Urothelium cell line (cell line): ENCODE data around the gene SIRPG.

Source experiments
- DNase-seq: peaks from one replicate; pipeline ENCODE4 v3.0.0; 2011; ENCODE audit warnings: low spot score, mixed read lengths
- FAIRE-seq: peaks from 2 replicates; lab custom pipeline; 2011; peaks lifted over from hg19 to GRCh38; lab: Jason Lieb, UNC

SIRPG gene

GRCh38 chr20:1637226-1637625 lies 20.4 kb downstream of the SIRPG start:
- no peak for FAIRE-seq
- no peak for DNase-seq

DNA sequence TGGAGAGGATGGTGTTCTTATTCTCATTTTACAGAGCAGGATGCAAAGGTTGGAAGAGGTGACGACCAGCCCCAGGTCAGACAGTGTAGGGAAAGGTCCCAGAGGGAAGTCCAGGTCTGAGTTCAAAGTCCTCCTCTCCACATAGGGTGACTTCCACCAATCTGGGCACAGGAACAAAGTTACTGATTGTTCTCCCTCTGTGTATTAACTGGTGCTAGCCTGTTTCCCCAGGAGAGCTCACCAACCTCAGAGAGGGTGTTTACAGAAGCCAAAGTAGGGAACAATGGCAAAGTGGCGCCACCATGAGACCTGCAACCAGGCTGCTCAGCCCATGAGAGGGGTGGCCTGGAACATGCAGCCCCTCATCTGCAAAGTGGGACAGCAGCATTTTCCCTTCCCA lies 21.0 kb downstream of the SIRPG start:
- FAIRE-seq (no peak), DNase-seq (no peak)

- FAIRE-seq (no peak), DNase-seq (no peak)
These were observed 22.1 kb downstream of the SIRPG start for GRCh38 chr20:1635291-1635979.

GRCh38 chr20:1633535-1633934 lies 24.0 kb downstream of the SIRPG start:
- FAIRE-seq: no peak

GRCh38 chr20:1632178-1632577 lies 25.4 kb downstream of the SIRPG start:
- DNase-seq (no peak), FAIRE-seq (no peak)

More at GRCh38 chr20:1633535-1633934, 24.0 kb downstream of the SIRPG start:
- DNase-seq: no peak

GRCh38 chr20:1631309-1632151 lies 26.0 kb downstream of the SIRPG start:
- DNase-seq (no peak), FAIRE-seq (no peak)

DNA sequence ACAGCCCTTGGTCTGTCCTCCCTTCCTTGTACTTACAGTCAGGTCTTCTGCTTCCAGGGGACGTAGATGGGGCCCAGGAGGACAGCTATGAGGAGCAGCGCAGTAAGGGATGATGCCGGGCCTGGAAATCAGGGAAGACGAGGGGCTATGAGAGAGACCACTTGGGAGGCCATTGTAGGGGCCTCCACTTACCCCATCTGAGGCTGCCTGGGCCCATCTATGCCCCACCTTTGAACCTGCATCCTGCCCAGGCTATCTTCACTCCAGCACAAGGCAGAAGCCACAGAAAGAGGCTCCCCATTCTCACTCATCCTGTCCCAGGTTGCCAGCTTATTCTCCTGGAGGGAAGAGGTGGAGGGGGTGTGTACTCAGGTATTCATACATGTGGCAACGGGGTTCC lies 27.4 kb downstream of the SIRPG start:
- no peak for FAIRE-seq
- no peak for DNase-seq

DNA sequence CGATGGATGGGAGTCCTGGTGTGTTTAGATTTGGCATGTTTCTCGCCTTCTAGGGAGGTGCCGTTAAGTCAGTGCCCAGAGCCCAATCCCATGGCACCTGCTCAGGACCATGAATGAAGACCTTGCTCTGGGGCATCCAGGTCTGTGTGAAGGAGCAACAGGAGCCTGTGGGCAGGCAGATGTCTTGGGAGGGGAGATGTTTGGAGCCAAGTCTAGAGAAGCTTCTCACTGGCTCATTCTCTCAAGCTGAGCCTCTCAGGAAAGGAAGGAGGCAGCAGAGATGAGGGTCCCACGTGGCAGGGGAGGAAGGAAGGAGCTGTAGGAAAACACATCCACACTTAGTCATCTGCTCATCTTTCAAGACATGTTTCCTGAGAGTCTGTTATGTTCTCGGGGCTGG lies 28.3 kb downstream of the SIRPG start:
- FAIRE-seq (no peak), DNase-seq (no peak)

GRCh38 chr20:1628621-1629020 lies 29.0 kb downstream of the SIRPG start:
- DNase-seq (no peak), FAIRE-seq (no peak)

DNA sequence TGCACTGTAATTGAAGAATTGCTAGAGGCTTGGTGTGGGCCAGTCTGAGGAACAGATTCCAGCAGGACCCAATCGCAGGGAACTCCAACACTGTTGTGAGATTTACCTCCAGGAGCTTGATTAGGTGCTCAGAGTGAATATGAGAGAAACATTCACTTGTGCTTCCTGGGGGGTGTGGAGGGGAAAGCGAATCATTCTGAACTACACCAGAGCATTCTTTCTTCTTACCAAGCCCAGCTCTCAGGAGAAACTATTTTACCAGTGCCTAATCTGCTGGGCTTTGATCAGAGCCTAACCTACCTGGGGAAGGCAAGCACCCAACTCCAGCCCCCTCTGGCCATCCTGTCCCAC lies 30.4 kb downstream of the SIRPG start:
- no peak for DNase-seq
- no peak for FAIRE-seq

GRCh38 chr20:1626528-1627199 lies 30.9 kb downstream of the SIRPG start:
- FAIRE-seq (no peak), DNase-seq (peak; percentile 0)

DNA sequence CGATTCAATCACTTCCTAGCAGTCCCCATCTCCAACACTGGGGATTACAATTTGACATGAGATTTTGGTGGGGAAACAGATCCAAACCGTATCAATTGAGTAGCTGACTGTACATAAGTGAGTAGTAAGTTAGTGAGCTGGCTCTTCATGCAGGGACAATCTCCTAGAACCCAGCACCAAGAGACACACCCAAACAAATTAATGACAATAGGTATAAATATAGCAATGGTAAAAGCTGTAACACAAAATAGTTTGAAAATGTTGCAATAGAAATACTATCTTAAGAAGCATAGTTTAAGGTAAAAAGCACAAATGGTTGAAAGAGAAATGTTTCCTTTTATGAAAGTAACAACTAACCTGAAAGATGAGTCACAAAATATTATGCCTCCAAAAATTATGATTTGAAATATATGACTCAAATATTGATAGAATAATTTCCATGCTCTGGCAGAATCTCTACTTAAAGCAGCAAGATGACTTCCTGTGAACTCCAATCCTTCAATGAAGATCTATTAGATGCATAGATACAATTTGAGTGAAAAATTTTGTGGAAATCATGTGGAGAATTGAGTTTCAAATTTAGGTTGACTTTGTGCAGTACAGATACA lies 32.4 kb downstream of the SIRPG start:
- FAIRE-seq (no peak), DNase-seq (no peak)

DNA sequence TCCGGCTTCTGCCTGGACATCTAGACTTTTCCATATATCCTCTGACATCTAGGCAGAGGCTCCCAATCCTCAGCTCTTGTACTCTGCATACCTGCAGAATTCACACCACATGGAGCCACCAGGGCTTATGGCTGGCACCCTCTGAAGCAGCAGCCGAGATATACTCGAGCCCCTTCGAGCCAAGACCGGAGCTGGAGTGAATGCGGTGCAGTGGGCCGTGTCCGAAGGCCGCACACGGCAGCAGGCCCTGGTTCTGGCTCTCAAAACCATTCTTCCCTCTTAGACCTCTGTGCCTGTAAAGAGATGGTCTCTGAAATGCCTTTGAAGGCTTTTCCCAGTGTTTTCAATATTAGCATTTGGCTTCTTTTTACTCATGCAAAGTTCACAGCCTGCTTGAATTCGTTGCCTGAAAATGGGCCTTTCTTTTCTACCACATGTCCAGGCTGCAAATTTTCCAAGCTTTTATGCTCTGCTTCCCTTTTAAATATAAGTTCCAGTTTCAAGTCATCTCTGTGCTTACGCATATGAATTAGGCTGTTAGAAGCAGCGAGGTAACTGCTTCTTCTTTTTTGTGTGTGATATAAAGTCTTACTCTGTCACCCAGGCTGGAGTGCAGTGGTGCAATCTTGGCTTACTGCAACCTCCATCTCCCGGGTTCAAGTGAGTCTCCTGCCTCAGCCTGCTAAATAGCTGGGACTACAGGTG lies 33.9 kb downstream of the SIRPG start:
- no peak for FAIRE-seq

DNA sequence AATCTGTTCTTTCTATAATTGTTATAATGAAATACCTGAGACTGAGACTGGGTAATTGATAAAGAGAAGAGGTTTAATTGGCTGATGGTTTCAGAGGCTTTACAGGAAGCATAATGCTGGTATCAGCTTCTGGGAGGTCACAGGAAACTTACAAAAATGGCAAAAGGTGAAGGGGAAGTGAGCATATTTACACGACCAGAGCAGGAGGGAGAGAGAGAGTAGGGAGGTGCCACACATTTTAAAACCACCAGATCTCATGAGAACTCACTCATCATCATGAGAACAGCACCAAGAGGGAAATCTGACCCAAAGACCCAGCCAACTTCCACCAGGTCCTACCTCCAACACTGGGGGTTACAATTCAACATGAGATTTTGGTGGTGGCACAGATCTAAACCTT lies 35.1 kb downstream of the SIRPG start:
- FAIRE-seq: no peak
- no peak for DNase-seq

More for the DNA sequence above, 33.9 kb downstream of the SIRPG start:
- DNase-seq: no peak

GRCh38 chr20:1621316-1621715 lies 36.3 kb downstream of the SIRPG start:
- DNase-seq: no peak

GRCh38 chr20:1619861-1620444 lies 37.6 kb downstream of the SIRPG start, which contains the start of gene SIRPB1:
Gene SIRPB1, minus strand, starts transcription at chr20:1620009. Its CDS starts 65 bp downstream, at chr20:1619944.
- DNase-seq: no peak

More at GRCh38 chr20:1621316-1621715, 36.3 kb downstream of the SIRPG start:
- FAIRE-seq: no peak

DNA sequence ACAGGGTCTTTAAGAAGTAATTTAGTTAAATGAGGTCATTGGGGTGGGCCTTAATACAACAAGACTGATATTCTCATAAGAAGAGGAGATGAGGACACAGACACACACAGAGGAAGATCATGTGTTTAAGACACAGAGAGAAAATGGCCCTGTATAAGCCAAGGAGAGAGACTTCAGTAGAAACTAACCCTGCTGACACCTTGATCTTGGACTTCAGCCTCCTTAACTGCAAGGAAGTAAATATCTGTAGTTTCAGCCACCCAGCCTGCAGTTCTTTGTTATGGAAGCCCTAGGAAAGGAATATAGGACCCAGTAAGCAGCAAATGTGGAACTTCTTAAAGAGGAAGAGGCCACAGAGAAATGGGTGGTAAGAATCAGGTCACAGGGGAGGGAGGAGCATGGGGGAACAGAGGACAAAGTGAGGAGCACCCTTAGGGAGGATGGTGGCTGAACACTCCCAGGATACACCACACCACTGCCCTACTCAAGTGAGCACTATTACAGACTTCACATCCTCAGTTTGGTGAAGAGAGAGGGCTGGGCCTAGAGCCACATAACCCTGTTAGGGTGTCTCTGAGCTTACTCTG lies 38.5 kb downstream of the SIRPG start:
- no peak for FAIRE-seq
- DNase-seq: no peak

More at GRCh38 chr20:1619861-1620444, 37.6 kb downstream of the SIRPG start, which contains the start of gene SIRPB1:
- no peak for FAIRE-seq

DNA sequence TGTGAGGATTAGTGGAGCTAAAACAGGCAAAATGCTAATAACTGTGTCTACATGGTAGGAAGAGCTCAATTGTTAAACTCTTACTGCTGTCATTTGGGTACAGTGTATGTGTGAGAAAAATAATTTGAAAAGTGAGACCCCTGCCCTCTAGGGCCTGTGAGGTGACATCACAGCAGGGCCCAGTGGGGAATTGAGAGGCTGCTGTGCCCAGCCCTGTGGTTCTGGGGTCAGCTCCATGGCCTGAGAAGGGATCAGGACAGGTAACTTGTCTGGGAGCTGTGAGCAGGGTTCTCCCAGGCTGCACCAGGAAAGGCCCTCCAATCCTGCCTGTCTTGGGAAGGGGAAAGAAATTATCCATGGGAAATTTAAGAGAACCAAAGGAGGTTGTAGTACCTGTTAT lies 39.1 kb downstream of the SIRPG start:
- FAIRE-seq: no peak
- DNase-seq: no peak

DNA sequence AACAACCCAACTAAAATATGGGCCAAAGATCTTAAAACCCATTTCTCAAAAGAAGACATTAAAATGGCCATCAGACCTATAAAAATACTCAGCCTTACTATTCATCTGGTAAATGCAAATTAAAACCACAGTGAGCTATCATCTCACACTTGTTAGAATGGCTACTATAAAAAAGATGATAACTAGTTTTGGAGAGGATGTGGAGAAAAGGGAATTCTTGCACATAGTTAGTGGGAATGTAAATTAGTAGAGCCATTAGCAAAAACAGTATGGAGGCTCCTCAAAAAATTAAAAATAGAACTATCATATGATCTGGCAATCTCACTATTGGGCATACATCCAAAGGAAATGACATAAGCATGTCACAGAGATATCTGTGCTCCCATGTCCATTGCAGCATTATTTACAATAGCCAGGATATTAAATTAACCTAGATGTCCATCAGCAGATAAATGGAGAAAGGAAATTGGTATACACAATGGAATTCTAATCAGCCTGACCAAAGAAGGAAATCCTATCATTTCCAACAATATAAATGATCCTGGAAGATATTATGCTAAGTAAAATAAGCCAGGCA lies 40.6 kb downstream of the SIRPG start:
- FAIRE-seq: no peak

More for the DNA sequence above, 40.6 kb downstream of the SIRPG start:
- DNase-seq: no peak
